GM21723 (cell line): ENCODE measurements around the gene TRPM8.

ENCODE experiments used
- ATAC-seq: cut with Tn5 transposase; IDR thresholded peaks from one replicate; pipeline ENCODE4 v1.9.1; 2021; ENCODE audit warnings: mild to moderate bottlenecking, moderate library complexity; ENCODE audit not compliant: unreplicated experiment

Gene TRPM8

GRCh38 chr2:233973786-233974185 lies 56.6 kb downstream of the TRPM8 start:
- no peak for ATAC-seq

GRCh38 chr2:233974530-233975071 lies 57.4 kb downstream of the TRPM8 start:
- ATAC-seq = no peak

GRCh38 chr2:233976087-233976486 lies 58.9 kb downstream of the TRPM8 start:
- no peak for ATAC-seq

- no peak for ATAC-seq
Measured at GRCh38 chr2:233976690-233977294, 59.6 kb downstream of the TRPM8 start.

- ATAC-seq = no peak
Measured at GRCh38 chr2:233977296-233977837, 60.2 kb downstream of the TRPM8 start.

- ATAC-seq = no peak
Measured at GRCh38 chr2:233979748-233980147, 62.6 kb downstream of the TRPM8 start.

- no peak for ATAC-seq
Measured at GRCh38 chr2:233980955-233981561, 63.9 kb downstream of the TRPM8 start.

GRCh38 chr2:233981574-233982420 lies 64.6 kb downstream of the TRPM8 start:
- ATAC-seq = no peak

- no peak for ATAC-seq
Measured at GRCh38 chr2:233982421-233983121, 65.4 kb downstream of the TRPM8 start.

- no peak for ATAC-seq
Measured at GRCh38 chr2:233983445-233983844, 66.3 kb downstream of the TRPM8 start.

GRCh38 chr2:233988581-233988980 lies 71.4 kb downstream of the TRPM8 start:
- no peak for ATAC-seq

GRCh38 chr2:233989221-233989858 lies 72.2 kb downstream of the TRPM8 start:
- no peak for ATAC-seq

GRCh38 chr2:233990261-233990798 lies 73.2 kb downstream of the TRPM8 start:
- peak; percentile 82 for ATAC-seq

GRCh38 chr2:233991196-233991595 lies 74.0 kb downstream of the TRPM8 start:
- no peak for ATAC-seq

GRCh38 chr2:233992513-233993217 lies 75.5 kb downstream of the TRPM8 start:
- no peak for ATAC-seq

- no peak for ATAC-seq
Measured at GRCh38 chr2:233993461-233993860, 76.3 kb downstream of the TRPM8 start.

- no peak for ATAC-seq
Measured at GRCh38 chr2:233994151-233994550, 77.0 kb downstream of the TRPM8 start.

GRCh38 chr2:233996000-233996399 lies 78.8 kb downstream of the TRPM8 start:
- no peak for ATAC-seq

GRCh38 chr2:233996461-233996860 lies 79.3 kb downstream of the TRPM8 start:
- no peak for ATAC-seq
